HG03103 (cell line): Measurements from ENCODE around the gene URM1.
"Not testable (repeated sequence)": the region's sequence is repeated elsewhere in the genome, so short reads cannot be mapped to it uniquely, and the experiment has no call there.

Experiments
- ATAC-seq: cut with Tn5 transposase; IDR thresholded peaks from one replicate; pipeline ENCODE4 v1.9.1; 2021; ENCODE audit warnings: low read depth; ENCODE audit not compliant: unreplicated experiment

Gene URM1

GRCh38 chr9:128370752-128371629 is at the start of gene URM1:
URM1 (plus strand) TSS chr9:128371374; CDS start chr9:128371381, 7 bp downstream.
- ATAC-seq = peak; percentile 87

DNA sequence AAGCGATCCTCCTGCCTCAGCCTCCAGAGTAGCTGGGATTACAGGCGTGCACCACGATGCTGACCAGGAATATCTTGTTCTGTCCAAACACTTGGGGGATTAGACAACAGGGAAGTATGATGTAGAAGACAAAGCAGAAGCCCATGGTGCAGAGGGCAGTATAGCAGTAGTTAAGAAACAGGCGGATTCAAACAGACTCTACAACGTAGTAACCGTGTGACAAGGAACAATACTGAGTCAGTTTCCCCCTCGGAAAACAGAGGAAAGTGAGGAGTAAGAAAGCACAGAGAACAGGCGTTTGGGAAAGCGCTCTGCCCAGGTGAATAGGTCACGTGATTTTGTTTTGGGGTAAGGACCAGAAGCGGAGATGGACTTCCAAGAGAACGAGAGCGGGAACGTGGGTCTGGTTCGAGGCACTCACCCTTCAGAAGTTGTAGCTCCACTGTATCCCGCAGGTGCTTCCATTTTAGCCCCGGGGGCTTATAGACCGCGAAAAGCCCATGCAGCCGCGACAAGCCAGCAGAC is 49.2 kb upstream of the URM1 start:
- peak; percentile 9 for ATAC-seq

GRCh38 chr9:128322404-128323211 is 48.6 kb upstream of the URM1 start, which contains the start of the genes COQ4 and TRUB2:
COQ4 (plus strand) TSS chr9:128322839; CDS start chr9:128322859, 20 bp downstream.
TRUB2 (minus strand) TSS chr9:128322447; CDS start chr9:128322408, 39 bp downstream.
- peak; percentile 69 for ATAC-seq

DNA sequence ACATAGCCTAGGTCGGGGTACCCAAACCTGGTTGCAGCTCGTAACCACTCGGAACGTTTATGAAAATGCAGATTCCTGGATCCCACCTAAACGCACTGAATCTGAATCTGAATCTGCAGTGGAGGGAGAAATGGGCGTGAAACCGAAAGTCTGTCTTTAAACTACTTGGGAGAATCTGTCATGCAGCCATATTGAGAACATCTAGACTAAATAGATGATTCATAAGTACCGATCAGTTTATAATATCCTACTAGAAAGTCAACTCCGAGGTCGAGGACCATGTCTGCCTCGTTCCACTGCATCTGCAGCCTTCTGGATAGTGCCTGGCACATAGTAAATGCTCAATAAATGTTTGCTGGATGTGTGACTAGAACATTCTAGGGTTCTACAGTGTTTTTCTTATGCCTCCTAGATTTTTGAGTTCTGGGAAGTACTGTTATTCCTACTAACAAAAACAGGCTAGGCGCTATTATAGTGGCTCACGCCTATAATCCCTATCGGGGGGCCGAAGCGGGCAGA is 47.9 kb upstream of the URM1 start:
- no peak for ATAC-seq

DNA sequence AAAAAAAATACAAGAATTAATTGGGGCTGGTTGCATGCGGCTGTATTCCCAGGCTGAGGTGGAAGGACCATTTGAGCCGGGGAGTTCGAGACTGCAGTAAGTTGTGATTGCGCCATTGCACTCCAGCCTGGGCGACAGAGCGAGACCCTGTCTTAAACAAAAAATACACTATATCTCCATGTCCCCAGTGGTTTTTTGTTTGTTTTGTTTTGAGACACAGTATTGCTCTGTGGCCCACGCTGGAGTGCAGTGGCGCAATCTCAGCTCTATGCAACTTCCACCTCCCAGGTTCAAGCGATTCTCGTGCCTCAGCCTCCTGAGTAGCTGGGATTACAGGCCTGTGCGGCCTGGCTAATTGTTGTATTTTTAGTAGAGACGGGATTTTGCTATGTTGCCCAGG is 47.4 kb upstream of the URM1 start:
- no peak for ATAC-seq

DNA sequence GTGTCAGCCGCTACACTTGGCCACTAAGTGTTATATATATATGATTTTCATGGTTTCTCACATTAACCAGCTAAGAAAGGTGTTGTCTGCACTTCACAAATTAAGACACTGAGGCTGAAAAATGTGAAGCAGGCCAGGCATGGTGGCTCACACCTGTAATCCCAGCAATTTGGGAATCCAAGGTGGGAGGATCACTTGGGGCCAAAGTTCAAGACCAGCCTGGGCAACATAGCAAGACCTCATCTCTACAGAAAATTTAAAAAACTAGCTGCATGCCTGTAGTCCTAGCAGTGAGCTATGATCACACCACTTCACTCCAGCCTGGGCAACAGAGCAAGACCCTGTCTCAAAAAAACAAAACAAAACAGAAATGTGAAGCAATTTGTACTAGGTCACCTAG is 46.8 kb upstream of the URM1 start:
- no peak for ATAC-seq

DNA sequence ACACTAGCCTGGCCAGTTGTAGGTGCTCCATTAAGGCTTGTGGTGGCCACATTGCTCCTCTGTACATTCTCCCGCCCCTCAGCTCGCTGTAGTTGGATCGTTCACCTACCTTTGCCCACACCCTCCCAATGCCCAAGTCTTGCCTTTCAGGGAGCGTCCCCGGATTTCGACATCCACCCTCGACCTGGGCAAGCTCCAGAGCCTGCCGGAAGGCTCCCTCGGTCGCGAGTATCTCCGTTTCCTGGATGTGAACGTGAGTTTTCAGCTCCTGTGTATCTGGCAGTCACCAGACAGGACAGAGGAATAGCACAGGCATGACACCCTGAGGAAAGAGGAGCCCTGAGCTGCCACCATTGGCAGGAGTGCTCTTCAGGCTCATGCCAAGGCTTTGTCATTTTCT is 45.5 kb upstream of the URM1 start:
- ATAC-seq = no peak

GRCh38 chr9:128333451-128333869 is 37.7 kb upstream of the URM1 start:
- no peak for ATAC-seq

DNA sequence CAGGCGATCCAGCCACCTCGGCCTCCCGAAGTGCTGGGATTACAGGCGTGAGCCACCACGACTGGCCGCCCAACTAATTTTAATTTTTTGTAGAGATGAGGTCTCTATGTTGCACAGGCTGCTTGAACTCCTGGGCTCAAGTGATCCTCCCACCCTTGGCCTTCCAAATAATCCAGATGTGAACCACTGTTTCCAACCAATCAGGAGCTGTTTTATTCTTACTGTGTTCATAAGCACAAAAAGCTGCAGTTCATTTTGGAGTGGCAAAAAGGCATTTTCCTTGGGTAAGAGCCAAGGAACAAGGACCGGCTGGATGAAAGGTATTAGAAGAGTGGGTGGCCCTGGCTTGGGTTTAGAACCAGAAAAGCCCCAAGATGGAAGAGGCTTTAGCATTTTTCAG is 36.0 kb upstream of the URM1 start:
- ATAC-seq = no peak

- ATAC-seq = no peak
Observed at GRCh38 chr9:128335914-128336313, 35.3 kb upstream of the URM1 start.

- ATAC-seq = no peak
Observed at GRCh38 chr9:128337936-128338335, 33.2 kb upstream of the URM1 start.

DNA sequence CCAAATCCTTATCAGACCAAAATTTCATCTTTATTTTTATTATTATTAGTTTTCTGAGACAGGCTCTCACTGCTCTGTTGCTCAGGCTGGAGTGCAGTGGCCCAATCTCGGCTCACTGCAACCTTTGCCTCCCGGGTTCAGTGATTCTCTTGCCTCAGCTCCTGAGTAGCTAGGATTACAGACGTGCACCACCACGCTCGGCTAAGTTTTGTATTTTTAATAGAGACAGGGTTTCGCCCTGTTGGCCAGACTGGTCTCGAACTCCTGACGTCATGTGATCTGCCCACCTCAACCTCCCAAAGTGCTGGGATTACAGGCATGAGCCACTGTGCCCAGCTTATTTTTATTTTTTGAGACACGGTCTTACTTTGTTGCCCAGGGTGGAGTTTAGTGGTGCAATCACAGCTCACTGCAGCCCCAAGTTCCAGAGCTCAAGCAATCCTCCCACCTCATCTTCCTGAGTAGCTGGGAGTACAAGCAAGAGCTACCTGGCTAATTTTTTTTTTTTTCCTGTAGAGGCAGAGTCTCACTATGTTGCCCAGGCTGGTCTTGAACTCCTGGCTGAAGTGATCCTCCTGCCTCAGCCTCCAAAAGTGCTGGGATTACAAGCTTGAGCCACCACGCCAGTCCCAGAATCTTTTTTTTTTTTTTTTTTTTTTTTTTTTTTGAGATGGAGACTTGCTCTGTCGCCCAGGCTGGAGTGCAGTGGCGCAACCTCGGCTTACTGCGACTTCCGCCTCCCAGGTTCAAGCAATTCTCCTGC is 32.1 kb upstream of the URM1 start:
- not testable (repeated sequence) for ATAC-seq

DNA sequence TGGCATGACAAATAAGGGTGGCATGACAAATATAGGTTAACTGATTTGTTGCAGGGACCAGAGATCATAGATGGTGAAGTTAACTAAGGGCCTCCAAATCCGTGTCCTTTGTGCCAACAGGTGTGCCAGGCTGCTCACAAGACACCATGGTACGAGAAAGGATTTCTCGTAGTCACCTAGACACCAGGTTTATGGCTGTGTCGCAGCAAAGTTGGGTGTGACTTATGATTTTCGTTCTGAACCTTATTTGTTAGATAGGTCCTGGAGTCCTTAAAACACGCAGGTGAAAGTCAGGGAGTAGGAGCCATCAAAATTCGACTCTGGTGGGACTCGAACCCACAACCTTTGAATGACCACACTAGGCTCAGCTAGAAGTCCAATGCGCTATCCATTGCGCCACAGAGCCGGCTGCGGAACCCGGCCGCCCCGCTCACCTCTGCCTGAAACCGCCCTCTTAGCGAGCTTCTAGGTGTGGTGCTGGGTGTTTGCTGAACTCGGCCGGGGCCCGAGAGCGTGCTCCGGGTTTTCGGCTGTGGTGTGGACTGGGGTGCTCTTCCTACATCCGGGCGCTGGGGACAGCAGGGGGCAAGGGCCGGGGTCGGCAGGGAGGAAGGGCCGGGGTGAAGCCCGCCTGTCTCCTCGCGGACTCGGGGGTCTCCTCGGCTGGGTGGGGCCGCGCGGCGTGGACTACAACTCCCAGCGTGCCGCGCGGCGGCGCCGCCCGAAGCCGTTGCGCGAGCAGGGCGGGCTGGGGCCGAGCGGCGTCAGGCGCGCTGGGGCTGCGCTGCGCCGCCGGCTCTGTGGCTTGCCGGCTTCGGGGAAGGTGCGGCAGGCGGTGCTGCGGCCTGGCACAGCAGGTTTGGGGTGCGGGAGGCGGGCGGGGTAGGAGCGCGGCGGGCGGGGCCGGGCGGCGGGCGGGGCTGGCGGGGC is 31.1 kb upstream of the URM1 start, which contains the start of gene SLC27A4:
Gene SLC27A4 (plus strand): TSS at position 767 of the 930 bp plus-strand sequence. CDS start 2,606 bp downstream, outside the sequence.
- peak; percentile 73 for ATAC-seq

GRCh38 chr9:128340691-128341434 is 30.3 kb upstream of the URM1 start:
- ATAC-seq = peak; percentile 14

GRCh38 chr9:128341435-128341849 is 29.7 kb upstream of the URM1 start:
- no peak for ATAC-seq

DNA sequence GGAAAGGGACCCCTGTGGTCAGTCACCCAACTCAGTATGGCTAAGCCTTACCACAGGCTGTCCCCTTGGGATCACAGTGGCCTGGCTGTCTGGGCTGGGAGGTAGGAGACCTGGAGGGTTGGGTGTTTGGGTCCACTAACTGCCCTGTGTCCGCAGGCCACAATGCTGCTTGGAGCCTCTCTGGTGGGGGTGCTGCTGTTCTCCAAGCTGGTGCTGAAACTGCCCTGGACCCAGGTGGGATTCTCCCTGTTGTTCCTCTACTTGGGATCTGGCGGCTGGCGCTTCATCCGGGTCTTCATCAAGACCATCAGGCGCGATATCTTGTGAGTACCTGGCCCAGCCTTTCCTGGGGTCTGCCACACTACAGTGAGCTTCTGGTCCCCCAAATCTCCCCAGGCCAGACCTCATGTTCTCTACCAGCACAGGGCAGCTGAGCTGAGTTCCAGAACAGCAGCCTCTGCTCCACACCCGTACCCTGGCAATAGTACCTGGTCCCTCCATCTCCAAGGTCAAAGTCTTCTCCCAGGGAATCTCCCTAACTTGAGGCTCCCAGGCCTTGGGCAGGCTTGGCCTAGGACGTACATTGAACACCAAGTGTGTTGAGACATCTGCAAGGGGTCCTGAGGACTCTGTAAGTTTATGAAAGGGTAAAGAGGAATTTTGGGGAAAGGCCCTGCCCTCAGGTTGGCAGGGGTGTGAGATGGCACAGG is 28.0 kb upstream of the URM1 start:
- no peak for ATAC-seq

DNA sequence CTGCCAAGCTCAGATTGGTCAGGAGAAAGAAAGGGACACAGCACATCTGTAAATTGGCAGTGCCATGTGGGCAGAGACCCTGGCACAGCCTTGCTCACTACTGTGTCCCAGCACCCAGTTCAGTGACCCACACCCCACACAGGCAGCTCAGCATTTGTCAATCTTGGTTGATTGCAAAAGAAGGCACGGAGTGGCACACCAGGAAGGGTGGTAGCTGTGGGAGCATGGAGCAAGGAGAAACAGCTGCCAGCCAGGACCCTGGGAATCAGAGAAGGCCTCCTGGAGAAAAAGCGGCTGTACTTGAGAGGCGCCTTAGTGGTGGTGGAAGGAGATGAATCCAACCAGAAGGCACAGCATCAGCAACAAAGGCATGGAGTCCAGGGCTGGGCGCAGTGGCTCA is 27.3 kb upstream of the URM1 start:
- no peak for ATAC-seq
